Measurements from ENCODE around the gene PRR14L.
"Not testable (repeated sequence)": the region's sequence is repeated elsewhere in the genome, so short reads cannot be mapped to it uniquely, and the experiment has no call there.

The PRR14L gene

GRCh38 chr22:31749636-31750364 lies at the start of gene PRR14L:
PRR14L (minus strand) TSS chr22:31750132; CDS start chr22:31738860, 11,272 bp downstream.
- DNase-seq: peak; percentile 100

DNA sequence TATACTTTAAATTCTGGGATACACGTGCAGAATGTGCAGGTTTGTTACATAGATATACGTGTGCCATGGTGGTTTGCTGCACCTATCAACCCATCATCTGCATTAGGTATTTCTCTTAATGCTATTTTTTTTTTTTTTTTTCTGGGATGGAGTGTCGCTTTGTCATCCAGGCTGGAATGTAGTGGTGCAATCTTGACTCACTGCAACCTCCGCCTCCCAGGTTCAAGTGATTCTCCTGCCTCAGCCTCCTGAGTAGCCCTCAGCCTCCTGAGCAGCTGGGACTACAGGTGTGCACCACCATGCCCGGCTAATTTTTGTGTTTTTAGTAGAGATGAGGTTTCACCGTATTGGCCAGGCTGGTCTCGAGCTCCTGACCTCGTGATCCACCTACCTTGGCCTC lies 49.4 kb upstream of the PRR14L start:
- not testable (repeated sequence) for DNase-seq

DNA sequence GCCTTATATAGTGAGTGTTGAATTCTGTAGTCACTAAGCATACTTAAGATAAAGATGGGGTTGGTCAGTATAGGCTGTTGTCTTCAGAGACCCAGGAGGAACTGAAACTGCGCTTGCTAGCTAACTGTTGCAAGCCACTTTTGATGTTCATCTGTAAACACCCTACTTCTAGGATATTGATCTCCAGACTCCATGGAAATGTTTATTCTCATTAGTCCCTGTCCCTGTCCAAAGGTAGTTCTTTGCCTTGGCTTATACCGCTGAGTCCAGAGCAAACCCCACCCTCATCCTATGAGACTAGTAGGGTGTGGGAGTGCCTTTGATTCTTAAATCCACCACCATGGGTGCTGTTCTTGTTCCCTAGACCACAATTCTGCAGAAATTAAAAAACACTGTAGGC lies 40.3 kb upstream of the PRR14L start:
- DNase-seq: no peak

DNA sequence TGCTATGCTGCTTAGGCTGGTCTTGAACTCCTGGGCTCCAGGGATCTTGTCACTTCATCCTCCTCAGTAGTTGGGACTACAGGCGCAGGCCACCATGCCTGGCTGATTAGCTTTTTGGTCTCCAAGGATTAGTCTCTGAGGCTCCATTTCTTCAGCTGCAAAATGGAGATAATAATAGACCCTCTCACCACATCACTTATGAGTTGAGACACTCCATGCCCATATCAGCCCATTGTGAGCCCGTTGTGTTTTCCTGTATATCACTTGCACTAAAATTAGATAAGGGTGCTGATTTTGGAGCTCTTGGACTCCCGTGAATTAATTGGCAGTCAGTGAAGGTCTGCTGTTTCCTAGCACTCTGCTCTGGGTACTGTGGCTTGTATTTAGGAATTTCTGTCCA lies 39.9 kb upstream of the PRR14L start:
- DNase-seq: no peak

DNA sequence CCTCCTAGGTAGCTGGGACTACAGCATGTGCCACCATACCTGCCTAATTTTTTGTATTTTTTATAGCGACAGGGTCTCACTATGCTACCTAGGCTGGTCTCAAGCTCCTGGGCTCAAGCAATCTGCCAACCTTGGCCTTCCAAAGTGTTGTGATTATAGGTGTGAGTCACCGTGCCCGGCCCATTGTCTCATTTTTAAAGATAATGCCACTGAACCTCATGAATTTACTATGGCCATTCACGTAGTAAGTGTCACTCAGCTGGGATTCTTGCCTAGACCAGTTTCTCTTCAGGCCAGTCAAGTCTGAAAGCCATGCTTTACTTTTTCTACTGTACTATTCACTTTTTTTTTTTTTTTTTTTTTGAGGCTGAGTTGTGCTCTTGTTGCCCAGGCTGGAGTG lies 26.3 kb upstream of the PRR14L start:
- DNase-seq: no peak

- no peak for DNase-seq
These were observed 23.5 kb upstream of the PRR14L start for GRCh38 chr22:31773416-31773815.

GRCh38 chr22:31768422-31769059 lies 18.6 kb upstream of the PRR14L start:
- DNase-seq: no peak

GRCh38 chr22:31764785-31765184 lies 14.9 kb upstream of the PRR14L start:
- no peak for DNase-seq

GRCh38 chr22:31758860-31759259 lies 8.9 kb upstream of the PRR14L start:
- not testable (repeated sequence) for DNase-seq

- DNase-seq: no peak
These were observed 7.3 kb upstream of the PRR14L start for GRCh38 chr22:31757265-31757664.

- DNase-seq: no peak
These were observed 4.9 kb upstream of the PRR14L start for GRCh38 chr22:31754813-31755212.

DNA sequence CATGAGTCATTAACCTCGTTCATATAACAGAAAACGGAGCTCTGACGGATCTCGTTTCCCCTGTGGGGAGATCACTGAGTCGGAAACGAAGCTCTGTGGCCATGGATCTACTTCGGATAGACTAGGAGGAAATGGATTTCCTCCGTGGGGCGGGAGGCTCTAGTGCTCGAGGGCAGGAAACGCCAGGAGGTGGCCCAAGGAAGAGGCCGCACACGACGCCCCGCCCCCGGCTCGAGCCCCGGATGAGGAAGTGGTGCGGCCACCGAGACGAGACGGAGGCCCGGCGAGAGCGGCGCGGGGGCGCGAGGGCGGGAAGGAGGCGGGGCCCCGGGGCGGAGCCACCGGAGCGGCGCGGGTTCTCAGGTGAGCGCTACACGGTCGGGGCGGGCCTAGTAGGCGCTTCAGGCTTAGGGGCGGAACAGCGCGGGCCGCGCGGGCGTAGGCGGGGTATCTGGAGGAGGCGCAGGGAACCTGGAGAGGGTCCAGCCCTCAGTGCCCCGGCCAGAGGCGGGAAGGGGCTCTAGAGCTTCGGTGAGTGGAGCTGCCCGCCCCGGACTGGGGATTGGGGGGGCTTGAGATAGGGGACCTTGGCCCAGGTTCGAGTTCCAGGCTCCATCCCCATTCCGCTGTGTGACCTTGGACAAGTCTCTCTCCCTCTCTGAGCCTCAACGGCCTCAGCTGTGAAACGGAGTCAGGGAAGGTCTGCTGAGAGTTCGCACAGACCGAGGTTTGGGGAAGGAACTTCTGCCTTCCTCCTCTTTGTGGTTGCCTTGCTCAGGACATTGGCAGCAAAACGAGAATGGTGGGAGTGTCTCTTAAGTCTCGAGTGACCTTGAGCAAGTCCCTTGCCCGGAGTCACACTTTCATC lies 3.9 kb upstream of the PRR14L start, which contains the start of gene DEPDC5:
Gene DEPDC5 (plus strand): TSS at position 386 of the 868 bp plus-strand sequence. CDS start 903 bp downstream, outside the sequence.
- peak; percentile 97 for DNase-seq

- peak; percentile 32 for DNase-seq
These were observed 3.2 kb upstream of the PRR14L start for GRCh38 chr22:31753005-31753633.

GRCh38 chr22:31752096-31752847 lies 2.3 kb upstream of the PRR14L start:
- DNase-seq: no peak

- DNase-seq: no peak
These were observed 693 bp upstream of the PRR14L start for GRCh38 chr22:31750365-31751284.

DNA sequence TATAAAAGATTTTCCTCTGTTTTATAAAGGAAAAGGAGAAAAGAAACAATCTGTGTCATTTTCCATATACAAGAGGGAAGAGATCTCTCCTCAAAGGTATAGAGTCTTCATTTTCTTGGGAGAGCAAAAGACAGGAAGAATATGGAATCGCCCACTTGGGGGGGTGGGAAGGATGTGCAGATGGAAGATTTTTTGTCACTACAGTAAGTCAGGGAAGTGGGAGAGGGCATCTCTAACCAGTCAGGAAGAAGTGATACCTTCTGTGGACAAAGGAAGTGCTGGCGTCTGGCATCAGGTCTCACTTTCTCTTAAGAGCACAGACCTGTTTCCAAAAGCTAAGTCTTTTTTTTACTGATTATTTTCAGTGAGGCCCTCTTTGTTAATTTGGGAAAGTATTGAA lies 1.4 kb downstream of the PRR14L start:
- no peak for DNase-seq

- no peak for DNase-seq
These were observed 2.5 kb downstream of the PRR14L start for GRCh38 chr22:31747441-31747840.

DNA sequence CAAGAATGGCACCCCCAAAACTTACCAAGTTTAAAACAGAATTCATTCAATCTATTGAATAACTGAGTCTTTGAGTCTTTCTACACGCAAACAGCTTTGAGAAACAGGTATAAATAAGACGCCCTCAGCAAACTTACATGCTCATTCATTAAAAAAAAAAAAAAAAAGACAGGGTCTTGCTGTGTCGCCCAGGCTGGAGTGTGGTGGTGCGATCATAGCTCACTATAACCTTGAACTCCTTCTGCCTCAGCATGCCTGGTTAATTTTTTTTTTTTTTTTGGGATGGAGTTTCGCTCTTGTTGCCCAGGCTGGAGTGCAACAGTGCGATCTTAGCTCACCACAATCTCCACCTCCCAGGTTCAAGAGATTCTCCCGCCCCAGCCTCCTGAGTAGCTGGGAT lies 6.1 kb downstream of the PRR14L start:
- DNase-seq: no peak

DNA sequence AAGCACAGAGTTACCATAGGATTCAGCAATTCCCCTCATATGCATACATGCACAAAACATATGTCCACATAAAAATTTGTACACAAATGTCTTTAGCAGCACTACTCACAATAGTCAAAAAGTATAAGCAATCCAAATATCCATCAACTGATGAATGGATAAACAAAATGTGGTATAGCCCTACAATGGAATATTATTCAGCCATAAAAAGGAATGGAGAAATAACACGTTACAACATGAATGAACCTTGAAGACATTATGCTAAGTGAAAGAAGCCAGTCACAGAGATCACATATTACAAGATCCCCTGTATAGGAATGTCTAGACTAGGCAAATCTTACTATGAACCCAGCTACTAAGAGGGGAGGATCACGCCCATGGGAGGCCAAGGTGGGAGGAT lies 7.2 kb downstream of the PRR14L start:
- no peak for DNase-seq

GRCh38 chr22:31742115-31742514 lies 7.8 kb downstream of the PRR14L start:
- no peak for DNase-seq

DNA sequence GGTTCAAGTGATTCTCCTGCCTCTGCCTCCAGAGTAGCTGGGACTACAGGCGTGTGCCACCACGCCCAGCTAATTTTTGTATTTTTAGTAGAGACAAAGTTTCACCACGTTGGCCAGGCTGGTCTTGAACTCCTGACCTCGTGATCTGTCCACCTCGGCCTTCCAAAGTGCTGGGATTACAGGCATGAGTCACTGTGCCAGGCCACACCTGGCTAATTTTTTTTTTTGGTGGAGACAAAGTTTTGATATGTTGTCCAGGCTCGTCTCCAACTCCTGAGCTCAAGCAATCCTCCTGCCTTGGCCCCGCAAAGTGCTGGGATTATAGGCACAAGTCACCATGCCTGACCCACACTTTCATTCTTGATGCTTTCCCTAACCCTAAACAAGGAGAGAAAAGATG lies 9.6 kb downstream of the PRR14L start:
- DNase-seq: not testable (repeated sequence)

Measured in stimulated activated CD8-positive, alpha-beta memory T cell treated with anti-CD3 and anti-CD28 coated beads, Interleukin-4, amount 100 ng/mL, for 48 hours (primary cell).